HEK293 (cell line): ENCODE data around the gene AHCY.
A peak's percentile ranks its signal among the peaks of the same experiment; 100 is the strongest.

Source experiments
- GLI4 ChIP-seq: fragments of 450-650 bp; formaldehyde crosslinking; IDR thresholded peaks from 2 replicates; pipeline ENCODE4 v1.5.1; 2016; ENCODE audit warnings: missing biosample characterization, missing genetic modification characterization
- IKZF3 ChIP-seq: fragments of 450-650 bp; IDR thresholded peaks from 2 replicates; pipeline ENCODE4 v1.5.0; 2018; ENCODE audit warnings: missing biosample characterization, mild to moderate bottlenecking, missing genetic modification characterization, moderate library complexity
- INSM2 ChIP-seq: fragments of 450-650 bp; formaldehyde crosslinking; IDR thresholded peaks from 2 replicates; pipeline ENCODE4 v1.5.1; 2016; ENCODE audit warnings: missing biosample characterization, missing genetic modification characterization
- KLF7 ChIP-seq: fragments of 450-650 bp; formaldehyde crosslinking; IDR thresholded peaks from 2 replicates; pipeline ENCODE4 v1.5.1; 2016; ENCODE audit warnings: missing biosample characterization, missing genetic modification characterization, borderline replicate concordance
- SCRT1 ChIP-seq: fragments of 450-650 bp; formaldehyde crosslinking; IDR thresholded peaks from 2 replicates; pipeline ENCODE4 v1.5.1; 2016; ENCODE audit warnings: missing biosample characterization, missing genetic modification characterization, borderline replicate concordance
- SETDB1 ChIP-seq: IDR thresholded peaks from one replicate; pipeline ENCODE4 v1.6.1; 2017; ENCODE audit warnings: mild to moderate bottlenecking, low read length, moderate library complexity, mixed read lengths; ENCODE audit not compliant: insufficient read length
- TRIM28 ChIP-seq: IDR thresholded peaks from 2 replicates; pipeline ENCODE4 v1.6.1; 2011; ENCODE audit warnings: low read length, control low read depth, borderline replicate concordance
- WT1 ChIP-seq: fragments of 450-650 bp; formaldehyde crosslinking; IDR thresholded peaks from 2 replicates; pipeline ENCODE4 v1.5.1; 2016; ENCODE audit warnings: missing biosample characterization, missing genetic modification characterization
- YY2 ChIP-seq: fragments of 450-650 bp; formaldehyde crosslinking; IDR thresholded peaks from 2 replicates; pipeline ENCODE4 v1.5.1; 2016; ENCODE audit warnings: missing biosample characterization, missing genetic modification characterization
- ZBTB10 ChIP-seq: fragments of 450-650 bp; formaldehyde crosslinking; IDR thresholded peaks from 2 replicates; pipeline ENCODE4 v1.5.1; 2016; ENCODE audit warnings: missing biosample characterization, missing genetic modification characterization
- ZBTB49 ChIP-seq: fragments of 450-650 bp; formaldehyde crosslinking; IDR thresholded peaks from 2 replicates; pipeline ENCODE4 v1.5.1; 2016; ENCODE audit warnings: missing biosample characterization, missing genetic modification characterization, low read depth
- ZEB2 ChIP-seq: fragments of 450-650 bp; formaldehyde crosslinking; IDR thresholded peaks from 2 replicates; pipeline ENCODE4 v1.5.1; 2016; ENCODE audit warnings: missing biosample characterization, missing genetic modification characterization
- ZNF169 ChIP-seq: fragments of 450-650 bp; formaldehyde crosslinking; IDR thresholded peaks from 2 replicates; pipeline ENCODE4 v1.5.1; 2016; ENCODE audit warnings: missing biosample characterization, missing genetic modification characterization
- ZNF2 ChIP-seq: fragments of 450-650 bp; formaldehyde crosslinking; IDR thresholded peaks from 2 replicates; pipeline ENCODE4 v1.5.1; 2016; ENCODE audit warnings: missing biosample characterization, missing genetic modification characterization
- ZNF266 ChIP-seq: fragments of 450-650 bp; formaldehyde crosslinking; IDR thresholded peaks from 2 replicates; pipeline ENCODE4 v1.5.1; 2016; ENCODE audit warnings: missing biosample characterization, missing genetic modification characterization, low read depth
- ZNF341 ChIP-seq: fragments of 450-650 bp; formaldehyde crosslinking; IDR thresholded peaks from 2 replicates; pipeline ENCODE4; 2016; ENCODE audit warnings: low read depth, missing biosample characterization, missing genetic modification characterization
- ZNF404 ChIP-seq: fragments of 450-650 bp; formaldehyde crosslinking; IDR thresholded peaks from 2 replicates; pipeline ENCODE4 v1.5.1; 2017; ENCODE audit warnings: missing biosample characterization, missing genetic modification characterization
- ZNF426 ChIP-seq: fragments of 450-650 bp; formaldehyde crosslinking; IDR thresholded peaks from 2 replicates; pipeline ENCODE4 v1.5.1; 2017; ENCODE audit warnings: missing biosample characterization, missing genetic modification characterization, mild to moderate bottlenecking, inconsistent platforms, moderate library complexity
- ZNF449 ChIP-seq: fragments of 450-650 bp; formaldehyde crosslinking; IDR thresholded peaks from 2 replicates; pipeline ENCODE4 v1.5.1; 2017; ENCODE audit warnings: missing biosample characterization, mild to moderate bottlenecking, missing genetic modification characterization, moderate library complexity
- ZNF473 ChIP-seq: fragments of 450-650 bp; formaldehyde crosslinking; IDR thresholded peaks from 2 replicates; pipeline ENCODE4 v1.5.1; 2017; ENCODE audit warnings: missing biosample characterization, missing genetic modification characterization
- ZNF48 ChIP-seq: fragments of 450-650 bp; formaldehyde crosslinking; IDR thresholded peaks from 2 replicates; pipeline ENCODE4 v1.5.1; 2016; ENCODE audit warnings: missing biosample characterization, missing genetic modification characterization
- ZNF521 ChIP-seq: fragments of 450-650 bp; formaldehyde crosslinking; IDR thresholded peaks from 2 replicates; pipeline ENCODE4 v1.5.1; 2017; ENCODE audit warnings: missing biosample characterization, mild to moderate bottlenecking, missing genetic modification characterization
- ZNF585B ChIP-seq: fragments of 450-650 bp; formaldehyde crosslinking; IDR thresholded peaks from 2 replicates; pipeline ENCODE4 v1.5.1; 2016; ENCODE audit warnings: missing biosample characterization, missing genetic modification characterization
- ZNF660 ChIP-seq: fragments of 450-650 bp; IDR thresholded peaks from 2 replicates; pipeline ENCODE4 v1.5.1; 2018; ENCODE audit warnings: missing biosample characterization, mild to moderate bottlenecking, missing genetic modification characterization
- ZNF747 ChIP-seq: fragments of 450-650 bp; formaldehyde crosslinking; IDR thresholded peaks from 2 replicates; pipeline ENCODE4 v1.5.1; 2016; ENCODE audit warnings: missing biosample characterization, missing genetic modification characterization
- ZNF791 ChIP-seq: fragments of 450-650 bp; formaldehyde crosslinking; IDR thresholded peaks from 2 replicates; pipeline ENCODE4 v1.5.1; 2016; ENCODE audit warnings: missing biosample characterization, missing genetic modification characterization
- ZSCAN16 ChIP-seq: fragments of 450-650 bp; formaldehyde crosslinking; IDR thresholded peaks from 2 replicates; pipeline ENCODE4 v1.5.1; 2016; ENCODE audit warnings: missing biosample characterization, missing genetic modification characterization
- ZSCAN18 ChIP-seq: fragments of 450-650 bp; formaldehyde crosslinking; IDR thresholded peaks from 2 replicates; pipeline ENCODE4 v1.5.1; 2016; ENCODE audit warnings: missing biosample characterization, missing genetic modification characterization
- TF ChIP-seq, protein P1 (sequence below): fragments of 450-650 bp; formaldehyde crosslinking; IDR thresholded peaks from 2 replicates; pipeline ENCODE4 v1.5.1; 2017; ENCODE audit warnings: missing biosample characterization, missing genetic modification characterization

AHCY gene

DNA sequence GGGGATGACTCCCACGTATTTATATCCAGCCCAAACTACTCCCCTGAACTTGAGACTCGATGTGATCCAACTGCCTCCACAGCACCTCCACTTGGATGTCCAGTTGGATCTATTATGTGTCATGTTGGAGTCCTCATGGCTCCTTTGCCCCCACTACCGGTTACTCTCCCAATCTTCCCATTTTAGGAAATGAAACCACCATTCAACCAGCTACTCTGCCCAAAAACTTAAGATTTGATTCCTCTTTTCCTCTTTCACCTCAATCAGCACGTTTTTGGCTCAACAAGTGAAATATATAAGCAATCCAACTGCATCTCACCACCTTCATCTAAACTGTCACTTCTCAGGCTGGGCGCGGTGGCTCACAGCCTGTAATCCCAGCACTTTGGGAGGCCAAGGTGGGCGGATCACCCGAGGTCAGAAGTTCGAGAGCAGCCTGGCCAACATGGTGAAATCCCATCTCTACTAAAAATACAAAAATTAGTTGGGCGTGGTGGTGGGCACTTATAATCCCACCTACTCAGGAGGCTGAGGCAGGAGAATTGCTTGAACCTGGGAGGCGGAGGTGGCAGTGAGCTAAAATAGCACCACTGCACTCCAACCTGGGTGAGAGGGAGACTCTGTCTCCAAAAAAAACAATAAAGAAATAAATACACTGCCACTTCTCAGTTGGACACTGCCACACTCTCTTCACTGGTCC is 3.4 kb downstream of the AHCY start (continued):
- no peak for TF ChIP-seq KLF7 (tag by site-specific recombination)
- TF ChIP-seq GLI4 (tag by site-specific recombination) = no peak
- TF ChIP-seq, protein P1, sequence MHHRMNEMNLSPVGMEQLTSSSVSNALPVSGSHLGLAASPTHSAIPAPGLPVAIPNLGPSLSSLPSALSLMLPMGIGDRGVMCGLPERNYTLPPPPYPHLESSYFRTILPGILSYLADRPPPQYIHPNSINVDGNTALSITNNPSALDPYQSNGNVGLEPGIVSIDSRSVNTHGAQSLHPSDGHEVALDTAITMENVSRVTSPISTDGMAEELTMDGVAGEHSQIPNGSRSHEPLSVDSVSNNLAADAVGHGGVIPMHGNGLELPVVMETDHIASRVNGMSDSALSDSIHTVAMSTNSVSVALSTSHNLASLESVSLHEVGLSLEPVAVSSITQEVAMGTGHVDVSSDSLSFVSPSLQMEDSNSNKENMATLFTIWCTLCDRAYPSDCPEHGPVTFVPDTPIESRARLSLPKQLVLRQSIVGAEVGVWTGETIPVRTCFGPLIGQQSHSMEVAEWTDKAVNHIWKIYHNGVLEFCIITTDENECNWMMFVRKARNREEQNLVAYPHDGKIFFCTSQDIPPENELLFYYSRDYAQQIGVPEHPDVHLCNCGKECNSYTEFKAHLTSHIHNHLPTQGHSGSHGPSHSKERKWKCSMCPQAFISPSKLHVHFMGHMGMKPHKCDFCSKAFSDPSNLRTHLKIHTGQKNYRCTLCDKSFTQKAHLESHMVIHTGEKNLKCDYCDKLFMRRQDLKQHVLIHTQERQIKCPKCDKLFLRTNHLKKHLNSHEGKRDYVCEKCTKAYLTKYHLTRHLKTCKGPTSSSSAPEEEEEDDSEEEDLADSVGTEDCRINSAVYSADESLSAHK (tag by site-specific recombination) = no peak
- no peak for TF ChIP-seq ZNF791
- no peak for TF ChIP-seq ZBTB49 (tag by site-specific recombination)
- no peak for TF ChIP-seq TRIM28
- no peak for TF ChIP-seq ZNF169 (tag by site-specific recombination)
- no peak for TF ChIP-seq ZNF585B (tag by site-specific recombination)
- TF ChIP-seq ZNF266 (tag by site-specific recombination) = no peak
- no peak for TF ChIP-seq ZNF660 (tag by site-specific recombination)
- no peak for TF ChIP-seq ZEB2 (tag by site-specific recombination)
- TF ChIP-seq INSM2 (tag by site-specific recombination) = no peak
- no peak for TF ChIP-seq IKZF3 (tag by site-specific recombination)
- no peak for TF ChIP-seq ZNF747
- no peak for TF ChIP-seq ZNF404 (tag by site-specific recombination)
- no peak for TF ChIP-seq SETDB1
- TF ChIP-seq ZBTB10 (tag by site-specific recombination) = no peak
- TF ChIP-seq ZNF473 (tag by site-specific recombination) = no peak
- no peak for TF ChIP-seq YY2 (tag by site-specific recombination)
- TF ChIP-seq ZSCAN18 (tag by site-specific recombination) = no peak
- 0 out of 2 replicates have a peak, but pooled peaks have one; percentile 10 for TF ChIP-seq SCRT1 (tag by site-specific recombination)
- TF ChIP-seq ZNF449 (tag by site-specific recombination) = peak; percentile 52; the same call in 1 of the 2 replicates
- TF ChIP-seq ZNF521 (tag by site-specific recombination) = no peak
- no peak for TF ChIP-seq ZNF48 (tag by site-specific recombination)
- no peak for TF ChIP-seq ZNF341 (tag by site-specific recombination)
- no peak for TF ChIP-seq ZSCAN16 (tag by site-specific recombination)
- TF ChIP-seq ZNF2 (tag by site-specific recombination) = 0 out of 2 replicates have a peak, but pooled peaks have one; percentile 39
- no peak; the same call in 1 of the 2 replicates for TF ChIP-seq WT1
- no peak for TF ChIP-seq ZNF426 (tag by site-specific recombination)
